ENCODE measurements around the gene NUP50.

DNA sequence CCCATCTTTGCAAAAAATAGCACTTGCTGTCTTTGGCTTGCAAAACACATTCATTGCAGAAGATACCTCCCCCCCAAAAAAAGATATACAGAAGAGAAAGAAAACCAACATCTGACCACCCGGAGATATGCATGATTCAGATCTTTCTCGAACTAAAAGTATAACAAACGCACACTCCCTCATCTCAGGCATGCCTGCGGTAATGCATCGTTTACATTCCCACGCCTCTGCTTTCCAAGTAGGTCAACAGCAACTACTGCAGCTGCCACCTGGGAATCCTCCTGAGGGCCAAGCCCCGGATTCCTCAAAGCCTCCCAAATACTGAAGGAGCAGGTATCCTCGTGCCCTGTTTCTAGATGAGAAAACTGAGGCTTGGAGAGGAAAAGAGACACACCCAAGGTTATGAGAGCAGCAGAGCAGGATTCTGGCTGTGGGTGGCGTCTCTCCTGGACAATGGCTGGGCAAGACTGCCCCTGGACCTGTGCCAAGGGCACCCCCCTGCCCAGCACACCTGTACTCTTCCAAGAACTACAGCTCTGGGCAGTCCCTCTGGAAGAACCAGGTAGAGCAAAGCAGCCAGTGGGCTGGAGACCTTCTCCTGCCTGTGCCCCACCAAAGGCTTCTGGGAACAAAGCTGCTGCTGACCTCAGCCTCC, 38.1 kb downstream of the NUP50 start:
- TF ChIP-seq, protein P1, sequence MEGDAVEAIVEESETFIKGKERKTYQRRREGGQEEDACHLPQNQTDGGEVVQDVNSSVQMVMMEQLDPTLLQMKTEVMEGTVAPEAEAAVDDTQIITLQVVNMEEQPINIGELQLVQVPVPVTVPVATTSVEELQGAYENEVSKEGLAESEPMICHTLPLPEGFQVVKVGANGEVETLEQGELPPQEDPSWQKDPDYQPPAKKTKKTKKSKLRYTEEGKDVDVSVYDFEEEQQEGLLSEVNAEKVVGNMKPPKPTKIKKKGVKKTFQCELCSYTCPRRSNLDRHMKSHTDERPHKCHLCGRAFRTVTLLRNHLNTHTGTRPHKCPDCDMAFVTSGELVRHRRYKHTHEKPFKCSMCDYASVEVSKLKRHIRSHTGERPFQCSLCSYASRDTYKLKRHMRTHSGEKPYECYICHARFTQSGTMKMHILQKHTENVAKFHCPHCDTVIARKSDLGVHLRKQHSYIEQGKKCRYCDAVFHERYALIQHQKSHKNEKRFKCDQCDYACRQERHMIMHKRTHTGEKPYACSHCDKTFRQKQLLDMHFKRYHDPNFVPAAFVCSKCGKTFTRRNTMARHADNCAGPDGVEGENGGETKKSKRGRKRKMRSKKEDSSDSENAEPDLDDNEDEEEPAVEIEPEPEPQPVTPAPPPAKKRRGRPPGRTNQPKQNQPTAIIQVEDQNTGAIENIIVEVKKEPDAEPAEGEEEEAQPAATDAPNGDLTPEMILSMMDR (IDR thresholded peaks at IDR 0.05), result no peak
- TF ChIP-seq EP300 (IDR thresholded peaks at IDR 0.05) (no peak), POLR2A (IDR thresholded peaks at IDR 0.05) (no peak)
